SK-N-SH treated with all-trans-retinoic acid at 6 μM for 48 hours (cell line): ENCODE results near the gene MEP1A.

Experiments used
- ARNTL ChIP-seq: fragments of 450-650 bp; formaldehyde crosslinking; IDR thresholded peaks from 2 replicates; pipeline ENCODE4 v1.5.0; 2020; ENCODE audit warnings: low read depth, mild to moderate bottlenecking, moderate library complexity, borderline replicate concordance
- ESRRG ChIP-seq: fragments of 250-450 bp; sonication (Bioruptor Pico); IDR thresholded peaks from 2 replicates; pipeline ENCODE4 v1.6.1; 2021; ENCODE audit warnings: mild to moderate bottlenecking
- GLIS3 ChIP-seq: fragments of 250-450 bp; sonication (Bioruptor Pico); IDR thresholded peaks from 2 replicates; pipeline ENCODE4 v1.5.0; 2020; ENCODE audit warnings: mild to moderate bottlenecking, moderate library complexity
- TCF4 ChIP-seq: fragments of 250-450 bp; sonication (Bioruptor Pico); IDR thresholded peaks from 2 replicates; pipeline ENCODE4 v1.8.0; 2021; ENCODE audit warnings: mild to moderate bottlenecking, moderate library complexity, borderline replicate concordance
- ZFP3 ChIP-seq: fragments of 250-450 bp; sonication (Bioruptor Pico); IDR thresholded peaks from 2 replicates; pipeline ENCODE4 v1.5.0; 2020; ENCODE audit warnings: mild to moderate bottlenecking, moderate library complexity
- ZFP30 ChIP-seq: fragments of 450-650 bp; formaldehyde crosslinking; IDR thresholded peaks from 2 replicates; pipeline ENCODE4 v1.5.0; 2022; ENCODE audit warnings: mild to moderate bottlenecking, moderate library complexity
- ZNF70 ChIP-seq: fragments of 450-650 bp; formaldehyde crosslinking; IDR thresholded peaks from 2 replicates; pipeline ENCODE4 v1.5.0; 2020; ENCODE audit warnings: mild to moderate bottlenecking, moderate library complexity
- TF ChIP-seq, protein P1 (sequence below): fragments of 250-450 bp; sonication (Bioruptor Pico); IDR thresholded peaks from 2 replicates; pipeline ENCODE4 v1.8.0; 2021; ENCODE audit warnings: low read depth, mild to moderate bottlenecking, moderate library complexity, borderline replicate concordance
- TF ChIP-seq, protein P2 (sequence below): fragments of 250-450 bp; sonication (Bioruptor Pico); IDR thresholded peaks from 2 replicates; pipeline ENCODE4 v1.8.0; 2020; ENCODE audit warnings: mild to moderate bottlenecking, moderate library complexity, borderline replicate concordance

DNA sequence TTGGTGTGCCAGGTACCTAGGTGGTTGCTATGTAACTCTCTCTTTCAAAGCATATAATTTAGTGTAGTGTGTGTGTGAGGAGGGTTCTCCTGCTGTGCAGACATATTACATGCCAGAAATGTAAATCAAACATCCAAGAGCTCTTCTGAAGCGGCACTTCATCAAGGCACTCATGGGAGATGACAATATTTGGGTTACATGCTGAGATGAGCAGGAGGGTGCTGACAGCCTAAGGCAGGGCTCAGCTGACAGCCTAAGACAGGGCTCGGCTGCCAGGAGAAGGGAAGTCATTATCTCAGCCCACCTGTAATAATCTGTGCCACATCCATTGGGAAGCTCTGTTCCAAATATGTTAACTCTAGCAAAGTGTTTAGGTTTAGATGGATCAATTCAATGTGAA, 89.5 kb downstream of the MEP1A start:
- no peak for TF ChIP-seq ZFP30 (CRISPR knock-in tag)
- TF ChIP-seq, protein P1, sequence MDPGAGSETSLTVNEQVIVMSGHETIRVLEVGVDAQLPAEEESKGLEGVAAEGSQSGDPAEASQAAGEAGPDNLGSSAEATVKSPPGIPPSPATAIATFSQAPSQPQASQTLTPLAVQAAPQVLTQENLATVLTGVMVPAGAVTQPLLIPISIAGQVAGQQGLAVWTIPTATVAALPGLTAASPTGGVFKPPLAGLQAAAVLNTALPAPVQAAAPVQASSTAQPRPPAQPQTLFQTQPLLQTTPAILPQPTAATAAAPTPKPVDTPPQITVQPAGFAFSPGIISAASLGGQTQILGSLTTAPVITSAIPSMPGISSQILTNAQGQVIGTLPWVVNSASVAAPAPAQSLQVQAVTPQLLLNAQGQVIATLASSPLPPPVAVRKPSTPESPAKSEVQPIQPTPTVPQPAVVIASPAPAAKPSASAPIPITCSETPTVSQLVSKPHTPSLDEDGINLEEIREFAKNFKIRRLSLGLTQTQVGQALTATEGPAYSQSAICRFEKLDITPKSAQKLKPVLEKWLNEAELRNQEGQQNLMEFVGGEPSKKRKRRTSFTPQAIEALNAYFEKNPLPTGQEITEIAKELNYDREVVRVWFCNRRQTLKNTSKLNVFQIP (CRISPR knock-in tag) = no peak
- TF ChIP-seq ARNTL (CRISPR knock-in tag) = no peak
- no peak for TF ChIP-seq ZFP3
- no peak for TF ChIP-seq GLIS3 (CRISPR knock-in tag)
- TF ChIP-seq ESRRG (CRISPR knock-in tag) = no peak
- TF ChIP-seq TCF4 = no peak
- TF ChIP-seq, protein P2, sequence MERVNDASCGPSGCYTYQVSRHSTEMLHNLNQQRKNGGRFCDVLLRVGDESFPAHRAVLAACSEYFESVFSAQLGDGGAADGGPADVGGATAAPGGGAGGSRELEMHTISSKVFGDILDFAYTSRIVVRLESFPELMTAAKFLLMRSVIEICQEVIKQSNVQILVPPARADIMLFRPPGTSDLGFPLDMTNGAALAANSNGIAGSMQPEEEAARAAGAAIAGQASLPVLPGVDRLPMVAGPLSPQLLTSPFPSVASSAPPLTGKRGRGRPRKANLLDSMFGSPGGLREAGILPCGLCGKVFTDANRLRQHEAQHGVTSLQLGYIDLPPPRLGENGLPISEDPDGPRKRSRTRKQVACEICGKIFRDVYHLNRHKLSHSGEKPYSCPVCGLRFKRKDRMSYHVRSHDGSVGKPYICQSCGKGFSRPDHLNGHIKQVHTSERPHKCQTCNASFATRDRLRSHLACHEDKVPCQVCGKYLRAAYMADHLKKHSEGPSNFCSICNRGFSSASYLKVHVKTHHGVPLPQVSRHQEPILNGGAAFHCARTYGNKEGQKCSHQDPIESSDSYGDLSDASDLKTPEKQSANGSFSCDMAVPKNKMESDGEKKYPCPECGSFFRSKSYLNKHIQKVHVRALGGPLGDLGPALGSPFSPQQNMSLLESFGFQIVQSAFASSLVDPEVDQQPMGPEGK = no peak
- TF ChIP-seq ZNF70 (CRISPR knock-in tag) = no peak
